PC-3 (cell line): Measurements from ENCODE around the gene WDR87. TPM values are rescaled to one million over a fixed set of nuclear protein-coding genes. Genes with fewer than 3 reads are reported as not detected.
"Not testable (repeated sequence)": the region's sequence is repeated elsewhere in the genome, so short reads cannot be mapped to it uniquely, and the experiment has no call there.

ENCODE experiments used
- ATAC-seq: fragments of 200-7000 bp; cut with Tn5 transposase; 2 replicates; pipeline ENCODE4 v1.9.1; 2020; ENCODE audit warnings: mild to moderate bottlenecking, moderate library complexity
- BruUV-seq: library from RNA; stranded (reverse); fragments of 400-500 nt; replicated peaks from 2 replicates; lab custom pipeline; 2021; lab: Mats Ljungman, UMichigan
- CTCF ChIA-PET: fragments of 300-600 bp; sonication (Branson Sonifier 250); formaldehyde crosslinking; loops from one replicate; lab custom pipeline; 2022; ENCODE audit warnings: antibody characterized with exemption; lab: Charles Lee
- POLR2A ChIA-PET: fragments of 300-600 bp; sonication (Branson Sonifier 250); formaldehyde crosslinking; loops from one replicate; lab custom pipeline; 2022; ENCODE audit warnings: antibody characterized with exemption; ENCODE audit not compliant: unreplicated experiment; lab: Charles Lee
- DNase-seq: peaks from one replicate; pipeline ENCODE4 v3.0.0-alpha.2; 2015
- H2AFZ ChIP-seq: fragments of 300-600 bp; sonication (generic); 2 replicates; pipeline ENCODE4 v1.6.0; 2016; ENCODE audit warnings: antibody characterized with exemption, low read length
- H3F3A ChIP-seq: fragments of 300-600 bp; sonication (generic); one replicate; pipeline ENCODE4 v1.6.0; 2017; ENCODE audit warnings: antibody characterized with exemption, low read length, control low read depth, mild to moderate bottlenecking; ENCODE audit not compliant: unreplicated experiment
- H3K27ac ChIP-seq: fragments of 300-600 bp; sonication (generic); 2 replicates; pipeline ENCODE4 v1.5.1; 2016; ENCODE audit warnings: mild to moderate bottlenecking, low read length
- H3K27me3 ChIP-seq: fragments of 300-600 bp; sonication (generic); 2 replicates; pipeline ENCODE4 v1.6.1; 2016; ENCODE audit warnings: low read length, mixed read lengths
- H3K36me3 ChIP-seq: fragments of 300-600 bp; sonication (generic); 2 replicates; pipeline ENCODE4 v1.6.1; 2016; ENCODE audit warnings: low read depth, mixed run types, low read length, mixed read lengths
- H3K4me1 ChIP-seq: fragments of 300-600 bp; sonication (generic); 2 replicates; pipeline ENCODE4 v1.5.1; 2016; ENCODE audit warnings: low read length; ENCODE audit not compliant: insufficient read depth
- H3K4me2 ChIP-seq: fragments of 300-600 bp; sonication (generic); 2 replicates; pipeline ENCODE4 v1.6.0; 2016; ENCODE audit warnings: low read length
- H3K4me3 ChIP-seq: fragments of 300-600 bp; sonication (generic); 2 replicates; pipeline ENCODE4 v1.5.1; 2016; ENCODE audit warnings: mild to moderate bottlenecking, low read length, mixed read lengths
- H3K79me2 ChIP-seq: fragments of 300-600 bp; sonication (generic); 2 replicates; pipeline ENCODE4 v1.6.1; 2017; ENCODE audit warnings: low read length, mixed read lengths
- H3K9ac ChIP-seq: fragments of 300-600 bp; sonication (generic); 2 replicates; pipeline ENCODE4 v1.6.0; 2016; ENCODE audit warnings: mild to moderate bottlenecking, low read length
- H3K9me2 ChIP-seq: fragments of 300-600 bp; sonication (generic); replicated peaks from 2 replicates; pipeline ENCODE4 v1.6.1; 2016; ENCODE audit warnings: mixed run types, low read length, mixed read lengths
- H3K9me3 ChIP-seq: fragments of 300-600 bp; sonication (generic); 2 replicates; pipeline ENCODE4 v1.6.1; 2016; ENCODE audit warnings: low read length, mixed read lengths
- H4K20me1 ChIP-seq: fragments of 300-600 bp; sonication (generic); 2 replicates; pipeline ENCODE4 v1.6.1; 2016; ENCODE audit warnings: low read length, mixed read lengths
- EZH2 ChIP-seq: fragments of 300-600 bp; sonication (generic); IDR thresholded peaks from one replicate; pipeline ENCODE4 v1.6.1; 2017; ENCODE audit warnings: antibody characterized with exemption, mild to moderate bottlenecking, low read length; ENCODE audit not compliant: unreplicated experiment
- EZH2phosphoT487 ChIP-seq: fragments of 300-600 bp; sonication (generic); IDR thresholded peaks from 2 replicates; pipeline ENCODE4 v1.6.1; 2018; ENCODE audit warnings: mild to moderate bottlenecking, antibody characterized with exemption, low read length, borderline replicate concordance
- intact Hi-C: fragments of 100-400 bp; cut with micrococcal nuclease; formaldehyde crosslinking; loops from 2 replicates; pipeline ENCODE4 v1.9.0; 2023
- total RNA-seq: library from RNA; depleted of rRNA; stranded (reverse); fragments of >200 nt; gene quantifications from 2 replicates; pipeline ENCODE4 v1.2.3, GENCODE V29; 2014
- TF ChIP-seq, protein P1 (sequence below): fragments of 300-600 bp; sonication (generic); conservative IDR thresholded peaks from 2 replicates; pipeline ENCODE4 v1.5.1; 2017; ENCODE audit warnings: antibody characterized with exemption, low read depth, mild to moderate bottlenecking, low read length

The WDR87 gene
- total RNA-seq, 1 experiment from 2014 or later = not detected

DNA sequence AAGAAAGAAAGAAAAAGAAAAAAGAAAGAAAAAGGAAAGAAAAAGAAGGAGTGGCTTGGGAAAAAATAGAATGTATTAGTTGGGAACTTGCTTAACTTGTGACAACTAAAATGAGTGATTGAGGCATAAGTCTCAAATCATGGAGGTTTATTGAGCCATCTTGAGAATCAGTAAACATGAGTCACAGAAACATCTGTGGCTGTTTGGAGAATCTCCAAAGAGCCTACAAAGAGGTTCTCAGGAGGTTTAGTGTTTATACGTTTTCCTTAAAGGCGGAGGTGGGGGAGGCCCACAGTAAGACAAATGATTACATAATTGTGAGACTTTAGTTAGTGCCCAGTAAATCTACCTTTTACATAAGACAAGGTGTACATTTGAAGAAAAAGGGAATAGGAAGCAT lies 38.6 kb downstream of the WDR87 start:
- POLR2A ChIA-PET = no interaction called here
- no peak overlapping the region for H2AFZ ChIP-seq
- H3K4me3 ChIP-seq = no peak overlapping the region
- no peaks in the 10 kb centered on the region for H3K4me1 ChIP-seq
- ATAC-seq (no peak), DNase-seq (peak; percentile 44)
- H3K27me3 ChIP-seq = no peaks in the 10 kb centered on the region
- no peak overlapping the region for H3K27ac ChIP-seq
- intact Hi-C loops = no loop called here
- BruUV-seq = no TSS peak
- H4K20me1 ChIP-seq = no peaks in the 10 kb centered on the region
- no peaks in the 10 kb centered on the region for H3K9me3 ChIP-seq
- H3K9me2 ChIP-seq = no peaks in the 10 kb centered on the region
- H3K9ac ChIP-seq = no peak overlapping the region
- TF ChIP-seq, protein P1, sequence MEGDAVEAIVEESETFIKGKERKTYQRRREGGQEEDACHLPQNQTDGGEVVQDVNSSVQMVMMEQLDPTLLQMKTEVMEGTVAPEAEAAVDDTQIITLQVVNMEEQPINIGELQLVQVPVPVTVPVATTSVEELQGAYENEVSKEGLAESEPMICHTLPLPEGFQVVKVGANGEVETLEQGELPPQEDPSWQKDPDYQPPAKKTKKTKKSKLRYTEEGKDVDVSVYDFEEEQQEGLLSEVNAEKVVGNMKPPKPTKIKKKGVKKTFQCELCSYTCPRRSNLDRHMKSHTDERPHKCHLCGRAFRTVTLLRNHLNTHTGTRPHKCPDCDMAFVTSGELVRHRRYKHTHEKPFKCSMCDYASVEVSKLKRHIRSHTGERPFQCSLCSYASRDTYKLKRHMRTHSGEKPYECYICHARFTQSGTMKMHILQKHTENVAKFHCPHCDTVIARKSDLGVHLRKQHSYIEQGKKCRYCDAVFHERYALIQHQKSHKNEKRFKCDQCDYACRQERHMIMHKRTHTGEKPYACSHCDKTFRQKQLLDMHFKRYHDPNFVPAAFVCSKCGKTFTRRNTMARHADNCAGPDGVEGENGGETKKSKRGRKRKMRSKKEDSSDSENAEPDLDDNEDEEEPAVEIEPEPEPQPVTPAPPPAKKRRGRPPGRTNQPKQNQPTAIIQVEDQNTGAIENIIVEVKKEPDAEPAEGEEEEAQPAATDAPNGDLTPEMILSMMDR = no peak
- TF ChIP-seq EZH2phosphoT487 (no peak), EZH2 (no peak)
- no peaks in the 10 kb centered on the region for H3K79me2 ChIP-seq
- no peaks in the 10 kb centered on the region for H3K36me3 ChIP-seq
- CTCF ChIA-PET = no interaction called here
- H3K4me2 ChIP-seq = no peak overlapping the region
- H3F3A ChIP-seq = no peaks in the 10 kb centered on the region

DNA sequence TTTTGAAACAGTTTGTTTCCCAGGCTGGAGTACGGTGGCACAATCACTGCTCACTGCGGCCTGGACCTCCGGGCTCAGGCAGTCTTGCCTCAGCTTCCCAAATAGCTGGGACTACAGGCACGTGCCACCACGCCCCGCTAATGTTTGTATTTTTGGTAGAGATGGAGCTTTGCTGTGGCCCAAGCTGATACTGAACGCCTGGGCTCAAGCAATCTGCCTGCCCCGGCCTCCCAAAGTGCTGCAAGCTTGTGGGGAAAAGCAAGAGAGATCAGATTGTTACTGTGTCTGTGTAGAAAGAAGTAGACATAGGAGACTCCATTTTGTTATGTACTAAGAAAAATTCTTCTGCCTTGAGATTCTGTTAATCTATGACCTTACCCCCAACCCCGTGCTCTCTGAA lies 40.5 kb downstream of the WDR87 start:
- POLR2A ChIA-PET = interaction anchor here (0.6 kb wide), 1 partner anchor 405 kb away, joined by 7 read pairs; no protein-coding TSS in a partner anchor
- intact Hi-C loops, H3K4me2 ChIP-seq, H3K4me1 ChIP-seq, H3K9me3 ChIP-seq, H3K9ac ChIP-seq, CTCF ChIA-PET, H3K4me3 ChIP-seq, H4K20me1 ChIP-seq, H3K9me2 ChIP-seq, ATAC-seq, BruUV-seq, H3K27me3 ChIP-seq, H3K36me3 ChIP-seq, DNase-seq, H3K27ac ChIP-seq, H3F3A ChIP-seq, H2AFZ ChIP-seq, H3K79me2 ChIP-seq: not testable (repeated sequence)

DNA sequence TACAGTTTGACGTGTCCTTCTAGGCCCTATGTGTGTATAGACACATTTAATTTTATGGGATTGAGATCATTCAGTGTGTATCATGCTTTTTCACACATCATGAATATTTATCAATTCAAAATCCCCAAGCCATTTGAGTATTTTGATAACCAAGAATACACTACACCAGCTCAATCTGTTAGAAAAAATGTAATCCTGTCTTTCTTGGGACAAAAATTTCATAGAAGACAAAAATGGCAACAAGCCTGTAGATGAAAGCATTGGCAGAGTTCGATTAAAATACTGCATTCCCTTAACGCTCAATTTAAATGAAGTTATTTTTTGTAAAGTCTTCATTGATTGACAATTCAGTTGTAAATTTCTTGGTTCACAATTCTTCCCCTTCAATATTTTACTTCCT lies 41.9 kb downstream of the WDR87 start:
- Histone ChIP-seq H3K79me2 (no peaks in the 10 kb centered on the region), H3K9me3 (no peaks in the 10 kb centered on the region), H3K9me2 (no peaks in the 10 kb centered on the region), H3K9ac (no peak overlapping the region), H3K4me2 (no peak overlapping the region), H4K20me1 (no peaks in the 10 kb centered on the region), H3K27me3 (no peaks in the 10 kb centered on the region), H3K4me1 (no peaks in the 10 kb centered on the region), H3K27ac (no peak overlapping the region), H2AFZ (no peak overlapping the region), H3F3A (no peaks in the 10 kb centered on the region), H3K4me3 (no peak overlapping the region), H3K36me3 (no peaks in the 10 kb centered on the region)
- no peak for ATAC-seq
- ChIA-PET CTCF (no interaction called here), POLR2A (no interaction called here)
- DNase-seq = no peak
- TF ChIP-seq, protein P1 = no peak
- TF ChIP-seq EZH2phosphoT487 (no peak), EZH2 (no peak)
- intact Hi-C loops = no loop called here
- no TSS peak for BruUV-seq
